ENCODE measurements around the gene BCAR3. TPM values are rescaled to one million over a fixed set of nuclear protein-coding genes. Genes with fewer than 3 reads are reported as not detected.

Gene BCAR3
- total and polyA plus RNA-seq, 2 donors from 2014 or later, result 25.4 to 28.4 TPM

DNA sequence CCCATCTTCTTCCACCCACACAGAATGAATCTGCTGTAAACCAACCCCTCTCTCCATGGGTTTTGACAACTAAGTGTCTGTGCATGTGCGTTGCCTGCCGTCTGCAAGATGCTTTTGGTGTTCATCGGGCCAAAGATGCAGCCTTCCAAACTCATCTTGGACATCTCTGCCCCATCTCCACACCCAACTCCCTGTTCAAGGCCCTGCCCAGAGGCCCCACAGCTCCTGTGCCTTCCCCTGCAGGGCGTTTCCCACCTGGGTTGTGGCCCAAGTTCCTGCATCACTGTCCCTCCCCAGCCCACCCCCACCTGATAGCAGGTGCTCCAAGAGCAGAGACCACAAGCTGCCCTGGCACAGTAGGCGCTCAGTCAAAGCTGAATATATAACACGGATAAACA, 103.2 kb downstream of the BCAR3 start:
- no peak overlapping the region for H3K4me3 ChIP-seq (ENCODE audit: low read length in 3 of 3)
- peaks cover 0 to 33% (median 7%) of the 10 kb centered on the region in 3 donors for H3K36me3 ChIP-seq (ENCODE audit: control insufficient read depth in 2 of 3, insufficient read depth in 3 of 3, low read length in 3 of 3)
- DNase-seq, result peak in 1 of 5 donors; percentile 22
- no peaks in the 10 kb centered on the region for H3K9me3 ChIP-seq (ENCODE audit: control insufficient read depth in 2 of 3, insufficient read depth in 1 of 3, low read length in 3 of 3)
- no peak overlapping the region for H3K9ac ChIP-seq (ENCODE audit: low read length in 3 of 3)
- intact Hi-C loops (cut with DNase I), result no loop called here
- FAIRE-seq, result no peak
- peaks cover 0 to 36% (median 22%) of the 10 kb centered on the region in 3 donors for H3K4me1 ChIP-seq (ENCODE audit: control insufficient read depth in 2 of 3, insufficient read depth in 2 of 3, low read depth in 1 of 3, low read length in 3 of 3)
- H3K27ac ChIP-seq (ENCODE audit: low read depth in 2 of 2, low read length in 2 of 2), result no peak overlapping the region
- H3K27me3 ChIP-seq (ENCODE audit: control insufficient read depth, insufficient read depth, low read length), result no peaks in the 10 kb centered on the region
- TF ChIP-seq, protein P1, sequence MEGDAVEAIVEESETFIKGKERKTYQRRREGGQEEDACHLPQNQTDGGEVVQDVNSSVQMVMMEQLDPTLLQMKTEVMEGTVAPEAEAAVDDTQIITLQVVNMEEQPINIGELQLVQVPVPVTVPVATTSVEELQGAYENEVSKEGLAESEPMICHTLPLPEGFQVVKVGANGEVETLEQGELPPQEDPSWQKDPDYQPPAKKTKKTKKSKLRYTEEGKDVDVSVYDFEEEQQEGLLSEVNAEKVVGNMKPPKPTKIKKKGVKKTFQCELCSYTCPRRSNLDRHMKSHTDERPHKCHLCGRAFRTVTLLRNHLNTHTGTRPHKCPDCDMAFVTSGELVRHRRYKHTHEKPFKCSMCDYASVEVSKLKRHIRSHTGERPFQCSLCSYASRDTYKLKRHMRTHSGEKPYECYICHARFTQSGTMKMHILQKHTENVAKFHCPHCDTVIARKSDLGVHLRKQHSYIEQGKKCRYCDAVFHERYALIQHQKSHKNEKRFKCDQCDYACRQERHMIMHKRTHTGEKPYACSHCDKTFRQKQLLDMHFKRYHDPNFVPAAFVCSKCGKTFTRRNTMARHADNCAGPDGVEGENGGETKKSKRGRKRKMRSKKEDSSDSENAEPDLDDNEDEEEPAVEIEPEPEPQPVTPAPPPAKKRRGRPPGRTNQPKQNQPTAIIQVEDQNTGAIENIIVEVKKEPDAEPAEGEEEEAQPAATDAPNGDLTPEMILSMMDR (IDR thresholded peaks at IDR 0.05; ENCODE audit: borderline replicate concordance, extremely low read depth, insufficient read depth), result no peak

DNA sequence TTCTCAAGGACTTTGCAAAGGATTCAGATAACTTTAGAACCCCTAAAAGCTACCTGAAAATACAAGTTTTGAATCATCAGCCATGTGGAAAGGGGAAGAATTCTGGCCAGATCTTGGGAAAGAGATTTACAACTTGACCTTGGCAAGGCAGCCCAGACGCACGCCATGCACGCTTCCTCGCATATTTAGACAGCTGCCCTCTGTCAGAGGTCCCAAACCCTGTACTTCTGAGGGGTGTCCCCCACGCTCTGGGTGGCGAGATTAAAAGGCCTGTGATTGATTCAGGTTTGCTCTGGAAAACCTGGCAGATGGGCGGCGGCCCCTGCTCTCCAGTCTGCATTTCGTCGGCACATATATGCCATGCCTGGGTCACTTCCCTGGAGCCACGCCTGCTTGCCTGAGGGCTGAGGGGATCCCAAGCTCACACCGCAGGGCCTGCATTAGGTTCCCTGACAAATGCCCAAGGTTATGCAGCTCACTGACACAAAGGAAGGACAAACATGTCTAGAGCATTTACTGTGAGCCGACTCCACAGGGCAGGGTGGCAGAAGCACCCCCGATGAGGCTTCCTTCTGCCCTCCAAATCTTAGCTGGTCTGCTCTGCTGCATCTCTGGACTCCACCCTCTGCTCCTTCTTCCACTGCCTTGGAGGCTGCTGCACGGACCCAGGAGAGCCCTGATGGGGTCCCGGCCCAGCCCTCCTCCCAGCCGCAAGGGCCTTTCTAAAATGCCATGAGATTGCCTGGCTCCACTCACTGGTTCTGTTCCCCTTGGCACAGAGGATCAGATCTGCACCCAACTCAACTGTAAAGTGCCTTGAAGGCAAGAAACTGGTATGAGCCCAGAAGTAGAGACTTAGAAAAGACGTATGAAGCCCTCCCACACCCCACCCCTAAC, 103.9 kb downstream of the BCAR3 start:
- H3K4me3 ChIP-seq (ENCODE audit: low read length in 3 of 3), result no peak overlapping the region
- H3K27ac ChIP-seq (ENCODE audit: low read depth in 2 of 2, low read length in 2 of 2), result peak overlapping the region in 1 of 2 donors; percentile 6
- no peaks in the 10 kb centered on the region for H3K9me3 ChIP-seq (ENCODE audit: control insufficient read depth in 2 of 3, insufficient read depth in 1 of 3, low read length in 3 of 3)
- DNase-seq, result peak in 1 of 5 donors; percentile 28
- intact Hi-C loops (cut with DNase I), result no loop called here
- peaks cover 0 to 36% (median 8%) of the 10 kb centered on the region in 3 donors for H3K36me3 ChIP-seq (ENCODE audit: control insufficient read depth in 2 of 3, insufficient read depth in 3 of 3, low read length in 3 of 3)
- peak overlapping the region in 1 of 3 donors; percentile 41 for H3K9ac ChIP-seq (ENCODE audit: low read length in 3 of 3)
- FAIRE-seq, result no peak
- TF ChIP-seq, protein P1 (IDR thresholded peaks at IDR 0.05; ENCODE audit: borderline replicate concordance, extremely low read depth, insufficient read depth), result no peak
- H3K27me3 ChIP-seq (ENCODE audit: control insufficient read depth, insufficient read depth, low read length), result no peaks in the 10 kb centered on the region
- peaks cover 0 to 31% (median 22%) of the 10 kb centered on the region in 3 donors for H3K4me1 ChIP-seq (ENCODE audit: control insufficient read depth in 2 of 3, insufficient read depth in 2 of 3, low read depth in 1 of 3, low read length in 3 of 3)

DNA sequence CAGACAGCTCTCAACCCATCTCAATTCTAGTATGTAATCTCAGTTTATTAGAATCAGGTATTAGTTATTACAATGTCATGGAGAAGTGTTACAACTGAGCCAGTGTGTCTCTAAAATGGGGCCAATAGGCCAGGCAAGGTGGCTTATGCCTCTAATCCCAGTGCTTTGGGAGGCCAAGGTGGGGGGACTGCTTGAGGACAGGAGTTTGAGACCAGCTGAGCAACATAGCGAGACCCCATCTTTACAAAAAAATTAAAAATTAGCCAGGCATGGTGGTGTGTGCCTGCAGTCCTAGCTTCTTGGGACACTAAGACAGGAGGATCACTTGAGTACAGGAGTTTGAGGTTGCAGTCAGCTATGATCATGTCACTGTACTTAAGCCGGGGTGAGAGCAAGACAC, 104.9 kb downstream of the BCAR3 start:
- FAIRE-seq (no peak), DNase-seq (no peak)
- Histone ChIP-seq H3K27me3 (ENCODE audit: control insufficient read depth, insufficient read depth, low read length) (no peaks in the 10 kb centered on the region), H3K36me3 (ENCODE audit: control insufficient read depth in 2 of 3, insufficient read depth in 3 of 3, low read length in 3 of 3) (peaks cover 2 to 38% (median 13%) of the 10 kb centered on the region in 3 donors), H3K9me3 (ENCODE audit: control insufficient read depth in 2 of 3, insufficient read depth in 1 of 3, low read length in 3 of 3) (no peaks in the 10 kb centered on the region), H3K4me1 (ENCODE audit: control insufficient read depth in 2 of 3, insufficient read depth in 2 of 3, low read depth in 1 of 3, low read length in 3 of 3) (peaks cover 0 to 24% (median 17%) of the 10 kb centered on the region in 3 donors), H3K27ac (ENCODE audit: low read depth in 2 of 2, low read length in 2 of 2) (no peak overlapping the region), H3K4me3 (ENCODE audit: low read length in 3 of 3) (no peak overlapping the region), H3K9ac (ENCODE audit: low read length in 3 of 3) (no peak overlapping the region)
- TF ChIP-seq, protein P1 (IDR thresholded peaks at IDR 0.05; ENCODE audit: borderline replicate concordance, extremely low read depth, insufficient read depth), result no peak
- intact Hi-C loops (cut with DNase I), result no loop called here

Data from kidney (tissue), 14 donors.